ENCODE data around the gene ZNF574.
A peak's percentile ranks its signal among the peaks of the same experiment; 100 is the strongest.
"Not testable (repeated sequence)": the region's sequence is repeated elsewhere in the genome, so short reads cannot be mapped to it uniquely, and the experiment has no call there.

Gene ZNF574

GRCh38 chr19:42075616-42076379, at the start of gene ZNF574:
Gene ZNF574 (plus strand): TSS chr19:42076166. CDS start chr19:42078607, 2,441 bp downstream.
- peak; percentile 99 for DNase-seq

GRCh38 chr19:42028304-42029216, 47.4 kb upstream of the ZNF574 start:
- DNase-seq: no peak

GRCh38 chr19:42030645-42031440, 45.1 kb upstream of the ZNF574 start:
- no peak for DNase-seq

- DNase-seq: peak; percentile 95
Measured at GRCh38 chr19:42032431-42032830, 43.5 kb upstream of the ZNF574 start.

- no peak for DNase-seq
Measured at GRCh38 chr19:42033413-42033812, 42.6 kb upstream of the ZNF574 start.

- peak; percentile 78 for DNase-seq
Measured at GRCh38 chr19:42034640-42035391, 41.1 kb upstream of the ZNF574 start.

GRCh38 chr19:42037649-42038048, 38.3 kb upstream of the ZNF574 start:
- no peak for DNase-seq

- no peak for DNase-seq
Measured at GRCh38 chr19:42038666-42039065, 37.3 kb upstream of the ZNF574 start.

GRCh38 chr19:42040031-42040430, 35.9 kb upstream of the ZNF574 start:
- DNase-seq: no peak

- DNase-seq: not testable (repeated sequence)
Measured at GRCh38 chr19:42040491-42040890, 35.5 kb upstream of the ZNF574 start.

- no peak for DNase-seq
Measured at GRCh38 chr19:42042455-42043170, 33.4 kb upstream of the ZNF574 start.

- DNase-seq: no peak
Measured at GRCh38 chr19:42045575-42045974, 30.4 kb upstream of the ZNF574 start.

GRCh38 chr19:42048992-42049391, 27.0 kb upstream of the ZNF574 start:
- no peak for DNase-seq

- no peak for DNase-seq
Measured at GRCh38 chr19:42051166-42052115, 24.5 kb upstream of the ZNF574 start.

GRCh38 chr19:42052241-42052863, 23.6 kb upstream of the ZNF574 start:
- DNase-seq: no peak

- no peak for DNase-seq
Measured at GRCh38 chr19:42053037-42053935, 22.7 kb upstream of the ZNF574 start.

- no peak for DNase-seq
Measured at GRCh38 chr19:42054205-42054604, 21.8 kb upstream of the ZNF574 start.

GRCh38 chr19:42057846-42058245, 18.1 kb upstream of the ZNF574 start:
- DNase-seq: no peak

GRCh38 chr19:42059196-42059595, 16.8 kb upstream of the ZNF574 start:
- DNase-seq: no peak

All from NCI-H1105 treated with DMSO at 0.1 percent for 48 hours (cell line).